HG02623 (cell line): ENCODE data around the gene DMC1.
"Not testable (repeated sequence)": the region's sequence is repeated elsewhere in the genome, so short reads cannot be mapped to it uniquely, and the experiment has no call there.

Source experiments
- ATAC-seq: cut with Tn5 transposase; IDR thresholded peaks from one replicate; pipeline ENCODE4 v1.9.1; 2021; ENCODE audit warnings: moderate library complexity; ENCODE audit not compliant: unreplicated experiment

The DMC1 gene

GRCh38 chr22:38470179-38470578 lies 99.8 kb downstream of the DMC1 start:
- ATAC-seq: not testable (repeated sequence)

- no peak for ATAC-seq
Observed at GRCh38 chr22:38469306-38469781, 100.6 kb downstream of the DMC1 start.
